Measurements from ENCODE around the gene PNMA1.

Gene PNMA1

GRCh38 chr14:73744874-73745529 lies 30.8 kb upstream of the PNMA1 start:
- TF ChIP-seq CTCF (IDR thresholded peaks at IDR 0.05; ENCODE audit: borderline replicate concordance, control extremely low read depth, extremely low read depth, insufficient read depth, missing control alignments), result no peak
- DNase-seq (ENCODE audit: low spot score), result no peak
- in situ Hi-C loops (cut with MboI; ENCODE audit: low sequenced_read_pairs, unreplicated experiment), result loop anchor here (25.0 kb wide), 1 partner anchor 292 kb away; no protein-coding TSS in a partner anchor

- DNase-seq (ENCODE audit: low spot score), result no peak
- in situ Hi-C loops (cut with MboI; ENCODE audit: low sequenced_read_pairs, unreplicated experiment), result loop anchor here (25.0 kb wide), 1 partner anchor 293 kb away; no protein-coding TSS in a partner anchor
Measured at GRCh38 chr14:73744175-73744867, 30.1 kb upstream of the PNMA1 start.

DNA sequence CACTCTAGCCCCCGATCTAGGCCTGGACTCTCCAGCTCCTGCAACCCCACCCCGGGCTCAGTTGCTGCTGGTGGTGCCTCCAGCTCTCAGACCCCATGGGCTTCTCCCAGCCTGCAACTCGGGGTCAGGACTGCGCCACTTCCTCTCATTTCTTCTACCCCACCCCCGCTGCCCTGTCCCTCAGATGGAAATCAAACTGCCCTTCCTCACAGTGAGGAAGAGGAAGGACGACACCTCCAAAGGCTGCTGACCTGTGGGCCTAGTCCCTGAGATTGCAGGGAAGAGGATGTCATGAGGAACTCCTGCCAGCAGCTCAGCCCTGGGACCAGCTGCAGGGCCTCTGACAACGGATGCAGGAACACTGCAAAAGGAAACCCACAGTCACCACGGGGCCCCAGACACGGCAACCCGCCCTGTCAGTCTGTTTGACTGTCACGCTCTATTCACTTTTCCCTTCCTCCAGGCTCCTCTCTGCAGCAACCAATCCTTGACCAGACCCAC lies 29.3 kb upstream of the PNMA1 start:
- no peak for DNase-seq (ENCODE audit: low spot score)
- TF ChIP-seq CTCF (IDR thresholded peaks at IDR 0.05; ENCODE audit: borderline replicate concordance, control extremely low read depth, extremely low read depth, insufficient read depth, missing control alignments), result no peak
- in situ Hi-C loops (cut with MboI; ENCODE audit: low sequenced_read_pairs, unreplicated experiment), result loop anchor here (25.0 kb wide), 1 partner anchor 294 kb away; no protein-coding TSS in a partner anchor

More at GRCh38 chr14:73744175-73744867, 30.1 kb upstream of the PNMA1 start:
- no peak for TF ChIP-seq CTCF (IDR thresholded peaks at IDR 0.05; ENCODE audit: borderline replicate concordance, control extremely low read depth, extremely low read depth, insufficient read depth, missing control alignments)

- in situ Hi-C loops (cut with MboI; ENCODE audit: low sequenced_read_pairs, unreplicated experiment), result loop anchor here (25.0 kb wide), 1 partner anchor 295 kb away; no protein-coding TSS in a partner anchor
- no peak for DNase-seq (ENCODE audit: low spot score)
- no peak for TF ChIP-seq CTCF (IDR thresholded peaks at IDR 0.05; ENCODE audit: borderline replicate concordance, control extremely low read depth, extremely low read depth, insufficient read depth, missing control alignments)
Measured at GRCh38 chr14:73742520-73743238, 28.5 kb upstream of the PNMA1 start.

- DNase-seq (ENCODE audit: low spot score), result no peak
- in situ Hi-C loops (cut with MboI; ENCODE audit: low sequenced_read_pairs, unreplicated experiment), result loop anchor here (25.0 kb wide), 1 partner anchor 295 kb away; no protein-coding TSS in a partner anchor
- no peak for TF ChIP-seq CTCF (IDR thresholded peaks at IDR 0.05; ENCODE audit: borderline replicate concordance, control extremely low read depth, extremely low read depth, insufficient read depth, missing control alignments)
Measured at GRCh38 chr14:73741876-73742519, 27.8 kb upstream of the PNMA1 start.

All from GM13976 (cell line).